ENCODE measurements around the gene TPP1. TPM values are rescaled to one million over a fixed set of nuclear protein-coding genes. Genes with fewer than 3 reads are reported as not detected.

Gene TPP1
- total and polyA plus RNA-seq, 2 of the 13 experiments (the other 11 are each of a cell fraction or from before 2014, with no cell fraction given): 13.9 to 74.6 TPM

DNA sequence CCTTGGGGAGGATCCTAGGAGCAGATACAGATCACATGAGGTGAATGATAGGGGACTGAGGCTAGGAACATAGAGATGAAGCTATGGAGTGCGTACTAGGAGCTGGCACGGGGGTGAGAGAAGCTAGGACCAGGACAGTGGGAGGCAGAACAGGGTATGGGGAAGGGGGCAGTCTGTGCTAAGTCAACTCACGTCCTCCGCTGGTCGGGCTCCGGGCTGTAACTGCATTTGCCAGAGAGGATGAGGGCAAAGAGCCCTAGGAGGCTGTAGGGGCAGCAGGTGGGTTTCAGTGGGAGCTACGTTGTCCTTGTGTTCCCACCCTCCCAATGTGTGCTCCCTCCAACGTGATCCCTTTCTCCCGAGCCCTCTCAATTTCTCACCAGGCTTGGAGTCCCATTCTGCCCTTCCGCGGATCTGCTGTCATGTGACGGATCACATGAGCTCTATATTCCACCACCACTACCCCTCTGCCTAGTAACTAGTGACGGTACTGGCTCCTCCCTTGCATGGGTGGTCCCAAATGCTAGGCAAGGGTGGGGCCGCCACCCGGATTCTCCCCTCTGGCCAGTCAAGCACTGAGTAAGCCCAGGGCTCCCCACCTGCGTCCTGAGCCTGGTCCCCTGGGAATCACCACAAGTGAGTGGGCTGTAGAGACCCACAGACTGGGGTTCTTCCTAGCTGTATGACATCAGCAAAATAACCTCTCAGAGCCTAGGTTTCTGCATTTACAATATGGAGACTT, at the start of gene TPP1 (continued):
- TF ChIP-seq ZNF205 (CRISPR knock-in tag; IDR thresholded peaks at IDR 0.05): peak; percentile 67; the same call in 1 of the 2 replicates
- TF ChIP-seq FOXK1 (CRISPR knock-in tag; IDR thresholded peaks at IDR 0.05; ENCODE audit: borderline replicate concordance, low read depth): peak; percentile 39; the same call in 1 of the 2 replicates
- no peak for TF ChIP-seq ZMYM2 (CRISPR knock-in tag; IDR thresholded peaks at IDR 0.05)
- no peak for TF ChIP-seq ZNF562 (CRISPR knock-in tag; IDR thresholded peaks at IDR 0.05; ENCODE audit: borderline replicate concordance)
- TF ChIP-seq, protein P1, sequence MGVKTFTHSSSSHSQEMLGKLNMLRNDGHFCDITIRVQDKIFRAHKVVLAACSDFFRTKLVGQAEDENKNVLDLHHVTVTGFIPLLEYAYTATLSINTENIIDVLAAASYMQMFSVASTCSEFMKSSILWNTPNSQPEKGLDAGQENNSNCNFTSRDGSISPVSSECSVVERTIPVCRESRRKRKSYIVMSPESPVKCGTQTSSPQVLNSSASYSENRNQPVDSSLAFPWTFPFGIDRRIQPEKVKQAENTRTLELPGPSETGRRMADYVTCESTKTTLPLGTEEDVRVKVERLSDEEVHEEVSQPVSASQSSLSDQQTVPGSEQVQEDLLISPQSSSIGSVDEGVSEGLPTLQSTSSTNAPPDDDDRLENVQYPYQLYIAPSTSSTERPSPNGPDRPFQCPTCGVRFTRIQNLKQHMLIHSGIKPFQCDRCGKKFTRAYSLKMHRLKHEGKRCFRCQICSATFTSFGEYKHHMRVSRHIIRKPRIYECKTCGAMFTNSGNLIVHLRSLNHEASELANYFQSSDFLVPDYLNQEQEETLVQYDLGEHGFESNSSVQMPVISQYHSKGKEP (CRISPR knock-in tag; IDR thresholded peaks at IDR 0.05): no peak
- TF ChIP-seq HDAC6 (IDR thresholded peaks at IDR 0.05; ENCODE audit: low read depth, low read length): no peak
- TF ChIP-seq SIX4 (CRISPR knock-in tag; IDR thresholded peaks at IDR 0.05): 0 out of 2 replicates have a peak, but pooled peaks have one; percentile 12
- peak; percentile 78; the same call in 1 of the 2 replicates for TF ChIP-seq YEATS2 (CRISPR knock-in tag; IDR thresholded peaks at IDR 0.05; ENCODE audit: borderline replicate concordance)
- TF ChIP-seq, protein P2, sequence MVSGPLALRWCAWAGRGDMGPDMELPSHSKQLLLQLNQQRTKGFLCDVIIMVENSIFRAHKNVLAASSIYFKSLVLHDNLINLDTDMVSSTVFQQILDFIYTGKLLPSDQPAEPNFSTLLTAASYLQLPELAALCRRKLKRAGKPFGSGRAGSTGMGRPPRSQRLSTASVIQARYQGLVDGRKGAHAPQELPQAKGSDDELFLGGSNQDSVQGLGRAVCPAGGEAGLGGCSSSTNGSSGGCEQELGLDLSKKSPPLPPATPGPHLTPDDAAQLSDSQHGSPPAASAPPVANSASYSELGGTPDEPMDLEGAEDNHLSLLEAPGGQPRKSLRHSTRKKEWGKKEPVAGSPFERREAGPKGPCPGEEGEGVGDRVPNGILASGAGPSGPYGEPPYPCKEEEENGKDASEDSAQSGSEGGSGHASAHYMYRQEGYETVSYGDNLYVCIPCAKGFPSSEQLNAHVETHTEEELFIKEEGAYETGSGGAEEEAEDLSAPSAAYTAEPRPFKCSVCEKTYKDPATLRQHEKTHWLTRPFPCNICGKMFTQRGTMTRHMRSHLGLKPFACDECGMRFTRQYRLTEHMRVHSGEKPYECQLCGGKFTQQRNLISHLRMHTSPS (CRISPR knock-in tag; IDR thresholded peaks at IDR 0.05; ENCODE audit: low read depth): no peak
- TF ChIP-seq, protein P3, sequence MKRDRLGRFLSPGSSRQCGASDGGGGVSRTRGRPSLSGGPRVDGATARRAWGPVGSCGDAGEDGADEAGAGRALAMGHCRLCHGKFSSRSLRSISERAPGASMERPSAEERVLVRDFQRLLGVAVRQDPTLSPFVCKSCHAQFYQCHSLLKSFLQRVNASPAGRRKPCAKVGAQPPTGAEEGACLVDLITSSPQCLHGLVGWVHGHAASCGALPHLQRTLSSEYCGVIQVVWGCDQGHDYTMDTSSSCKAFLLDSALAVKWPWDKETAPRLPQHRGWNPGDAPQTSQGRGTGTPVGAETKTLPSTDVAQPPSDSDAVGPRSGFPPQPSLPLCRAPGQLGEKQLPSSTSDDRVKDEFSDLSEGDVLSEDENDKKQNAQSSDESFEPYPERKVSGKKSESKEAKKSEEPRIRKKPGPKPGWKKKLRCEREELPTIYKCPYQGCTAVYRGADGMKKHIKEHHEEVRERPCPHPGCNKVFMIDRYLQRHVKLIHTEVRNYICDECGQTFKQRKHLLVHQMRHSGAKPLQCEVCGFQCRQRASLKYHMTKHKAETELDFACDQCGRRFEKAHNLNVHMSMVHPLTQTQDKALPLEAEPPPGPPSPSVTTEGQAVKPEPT (CRISPR knock-in tag; IDR thresholded peaks at IDR 0.05; ENCODE audit: low read depth): no peak
- TF ChIP-seq TOPORS (CRISPR knock-in tag; IDR thresholded peaks at IDR 0.05): no peak
- TF ChIP-seq FOXK2 (IDR thresholded peaks at IDR 0.05): no peak
- no peak for TF ChIP-seq NR2F6 (IDR thresholded peaks at IDR 0.05)
- TF ChIP-seq NR2F6 (CRISPR knock-in tag; IDR thresholded peaks at IDR 0.05): peak; percentile 27; the same call in 1 of the 2 replicates
- TF ChIP-seq ARID2 (CRISPR knock-in tag; IDR thresholded peaks at IDR 0.05; ENCODE audit: borderline replicate concordance): no peak
- TF ChIP-seq, protein P4, sequence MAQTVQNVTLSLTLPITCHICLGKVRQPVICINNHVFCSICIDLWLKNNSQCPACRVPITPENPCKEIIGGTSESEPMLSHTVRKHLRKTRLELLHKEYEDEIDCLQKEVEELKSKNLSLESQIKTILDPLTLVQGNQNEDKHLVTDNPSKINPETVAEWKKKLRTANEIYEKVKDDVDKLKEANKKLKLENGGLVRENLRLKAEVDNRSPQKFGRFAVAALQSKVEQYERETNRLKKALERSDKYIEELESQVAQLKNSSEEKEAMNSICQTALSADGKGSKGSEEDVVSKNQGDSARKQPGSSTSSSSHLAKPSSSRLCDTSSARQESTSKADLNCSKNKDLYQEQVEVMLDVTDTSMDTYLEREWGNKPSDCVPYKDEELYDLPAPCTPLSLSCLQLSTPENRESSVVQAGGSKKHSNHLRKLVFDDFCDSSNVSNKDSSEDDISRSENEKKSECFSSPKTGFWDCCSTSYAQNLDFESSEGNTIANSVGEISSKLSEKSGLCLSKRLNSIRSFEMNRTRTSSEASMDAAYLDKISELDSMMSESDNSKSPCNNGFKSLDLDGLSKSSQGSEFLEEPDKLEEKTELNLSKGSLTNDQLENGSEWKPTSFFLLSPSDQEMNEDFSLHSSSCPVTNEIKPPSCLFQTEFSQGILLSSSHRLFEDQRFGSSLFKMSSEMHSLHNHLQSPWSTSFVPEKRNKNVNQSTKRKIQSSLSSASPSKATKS (CRISPR knock-in tag; IDR thresholded peaks at IDR 0.05): no peak
- TF ChIP-seq ZNF83 (CRISPR knock-in tag; IDR thresholded peaks at IDR 0.05; ENCODE audit: borderline replicate concordance): no peak
- no peak for TF ChIP-seq HOXA9 (CRISPR knock-in tag; IDR thresholded peaks at IDR 0.05; ENCODE audit: borderline replicate concordance)
- 0 out of 2 replicates have a peak, but pooled peaks have one; percentile 37 for TF ChIP-seq ETV5 (CRISPR knock-in tag; IDR thresholded peaks at IDR 0.05; ENCODE audit: borderline replicate concordance)
- no peak; the same call in 1 of the 2 replicates for TF ChIP-seq REPIN1 (CRISPR knock-in tag; IDR thresholded peaks at IDR 0.05; ENCODE audit: borderline replicate concordance, low read depth)
- TF ChIP-seq ATF7-NPFF (CRISPR knock-in tag; IDR thresholded peaks at IDR 0.05; ENCODE audit: low read depth): peak; percentile 71
- TF ChIP-seq, protein P5, sequence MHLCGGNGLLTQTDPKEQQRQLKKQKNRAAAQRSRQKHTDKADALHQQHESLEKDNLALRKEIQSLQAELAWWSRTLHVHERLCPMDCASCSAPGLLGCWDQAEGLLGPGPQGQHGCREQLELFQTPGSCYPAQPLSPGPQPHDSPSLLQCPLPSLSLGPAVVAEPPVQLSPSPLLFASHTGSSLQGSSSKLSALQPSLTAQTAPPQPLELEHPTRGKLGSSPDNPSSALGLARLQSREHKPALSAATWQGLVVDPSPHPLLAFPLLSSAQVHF (CRISPR knock-in tag; IDR thresholded peaks at IDR 0.05): no peak

All from HepG2 (cell line).